ENCODE measurements around the gene IGF2BP3.

- TF ChIP-seq CTCF (IDR thresholded peaks at IDR 0.05) (no peak), POLR2A (IDR thresholded peaks at IDR 0.05) (no peak)
Measured at GRCh38 chr7:23275912-23276311, 194.4 kb downstream of the IGF2BP3 start.
